ENCODE results near the gene CXCL1.
A peak's percentile ranks its signal among the peaks of the same experiment; 100 is the strongest.

CXCL1 gene

DNA sequence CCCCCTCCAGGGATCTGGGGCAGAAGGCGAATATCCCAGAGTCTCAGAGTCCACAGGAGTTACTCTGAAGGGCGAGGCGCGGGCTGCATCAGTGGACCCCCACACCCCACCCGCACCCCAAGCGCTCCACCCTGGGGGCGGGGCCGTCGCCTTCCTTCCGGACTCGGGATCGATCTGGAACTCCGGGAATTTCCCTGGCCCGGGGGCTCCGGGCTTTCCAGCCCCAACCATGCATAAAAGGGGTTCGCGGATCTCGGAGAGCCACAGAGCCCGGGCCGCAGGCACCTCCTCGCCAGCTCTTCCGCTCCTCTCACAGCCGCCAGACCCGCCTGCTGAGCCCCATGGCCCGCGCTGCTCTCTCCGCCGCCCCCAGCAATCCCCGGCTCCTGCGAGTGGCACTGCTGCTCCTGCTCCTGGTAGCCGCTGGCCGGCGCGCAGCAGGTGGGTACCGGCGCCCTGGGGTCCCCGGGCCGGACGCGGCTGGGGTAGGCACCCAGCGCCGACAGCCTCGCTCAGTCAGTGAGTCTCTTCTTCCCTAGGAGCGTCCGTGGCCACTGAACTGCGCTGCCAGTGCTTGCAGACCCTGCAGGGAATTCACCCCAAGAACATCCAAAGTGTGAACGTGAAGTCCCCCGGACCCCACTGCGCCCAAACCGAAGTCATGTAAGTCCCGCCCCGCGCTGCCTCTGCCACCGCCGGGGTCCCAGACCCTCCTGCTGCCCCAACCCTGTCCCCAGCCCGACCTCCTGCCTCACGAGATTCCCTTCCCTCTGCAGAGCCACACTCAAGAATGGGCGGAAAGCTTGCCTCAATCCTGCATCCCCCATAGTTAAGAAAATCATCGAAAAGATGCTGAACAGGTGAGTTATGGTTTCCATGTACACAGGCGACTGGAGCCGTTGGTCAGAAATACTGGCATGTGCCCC, at the start of gene CXCL1:
Gene CXCL1 (plus strand): TSS at position 264 of the 926 bp plus-strand sequence. CDS start 78 bp downstream, at position 342.
- DNase-seq, result no peak

GRCh38 chr4:73821325-73821724, 47.9 kb upstream of the CXCL1 start:
- DNase-seq, result no peak

DNA sequence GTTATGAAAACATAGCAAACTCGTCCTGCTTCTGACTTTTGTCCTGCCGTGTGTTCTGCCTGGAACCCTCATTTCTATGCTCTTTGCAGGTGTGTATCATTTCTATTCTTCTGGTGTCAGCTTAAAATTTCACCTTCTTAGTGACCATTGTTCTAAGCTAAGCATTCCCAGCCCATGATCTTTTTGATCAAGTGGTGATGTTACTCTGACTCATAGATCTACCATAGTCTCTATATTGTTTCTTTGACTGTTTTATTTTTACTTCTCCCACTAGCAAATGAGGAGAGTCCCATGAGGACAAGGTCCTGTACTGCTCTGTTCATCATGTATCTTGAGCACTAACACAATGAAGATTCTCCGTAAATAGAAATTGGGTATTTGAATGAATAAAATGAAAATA, 46.8 kb upstream of the CXCL1 start:
- no peak for DNase-seq

- no peak for DNase-seq
Measured at GRCh38 chr4:73822812-73823504, 46.2 kb upstream of the CXCL1 start.

- no peak for DNase-seq
Measured at GRCh38 chr4:73823760-73824159, 45.4 kb upstream of the CXCL1 start.

GRCh38 chr4:73828956-73829355, 40.2 kb upstream of the CXCL1 start:
- no peak for DNase-seq

DNA sequence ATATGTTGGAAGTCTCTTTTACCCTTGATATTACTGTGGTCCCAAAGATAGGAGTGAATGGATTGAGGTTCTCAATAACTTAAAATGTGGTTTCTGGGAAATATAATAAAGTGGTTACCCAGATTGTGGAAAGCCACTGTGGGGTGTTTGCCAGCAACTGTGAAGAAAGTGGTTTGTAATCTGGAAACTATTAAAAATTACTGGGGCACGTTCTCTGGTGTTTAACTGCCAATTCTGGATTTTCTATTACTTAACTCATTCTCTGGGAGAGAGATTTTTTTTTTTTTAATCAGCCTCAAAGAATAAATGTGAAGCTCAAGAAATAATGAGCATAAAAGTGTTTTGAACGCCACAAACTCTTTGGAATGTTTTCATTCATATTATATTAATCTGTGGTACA, 37.6 kb upstream of the CXCL1 start:
- no peak for DNase-seq

DNA sequence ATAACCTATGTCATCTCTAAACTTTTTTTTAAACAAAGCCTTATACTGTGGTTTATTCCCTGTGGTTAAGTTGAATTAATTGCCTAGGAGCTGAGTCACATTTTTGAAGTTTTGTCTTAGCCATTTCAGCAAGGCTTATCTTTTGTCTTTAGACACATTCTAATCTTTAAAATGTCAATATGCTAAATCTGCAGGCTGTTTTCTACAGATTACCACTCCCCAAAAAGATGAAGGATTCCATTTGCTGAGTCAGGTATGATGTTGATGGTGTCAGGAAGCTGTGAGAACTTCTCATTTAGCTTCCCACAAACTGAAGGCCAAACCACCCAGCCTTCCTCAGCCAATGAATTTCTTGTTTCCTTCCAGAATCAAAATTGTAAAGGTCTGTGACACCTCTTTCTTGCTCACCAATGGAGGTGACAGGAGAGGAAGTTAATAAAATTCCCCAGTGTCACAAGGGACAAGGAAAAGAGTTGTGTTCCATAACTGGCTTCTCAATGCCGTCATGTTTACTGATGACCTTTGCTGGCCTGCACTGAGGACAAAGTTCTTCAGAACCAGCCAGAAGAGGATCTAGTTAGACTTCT, 36.4 kb upstream of the CXCL1 start:
- no peak for DNase-seq

DNA sequence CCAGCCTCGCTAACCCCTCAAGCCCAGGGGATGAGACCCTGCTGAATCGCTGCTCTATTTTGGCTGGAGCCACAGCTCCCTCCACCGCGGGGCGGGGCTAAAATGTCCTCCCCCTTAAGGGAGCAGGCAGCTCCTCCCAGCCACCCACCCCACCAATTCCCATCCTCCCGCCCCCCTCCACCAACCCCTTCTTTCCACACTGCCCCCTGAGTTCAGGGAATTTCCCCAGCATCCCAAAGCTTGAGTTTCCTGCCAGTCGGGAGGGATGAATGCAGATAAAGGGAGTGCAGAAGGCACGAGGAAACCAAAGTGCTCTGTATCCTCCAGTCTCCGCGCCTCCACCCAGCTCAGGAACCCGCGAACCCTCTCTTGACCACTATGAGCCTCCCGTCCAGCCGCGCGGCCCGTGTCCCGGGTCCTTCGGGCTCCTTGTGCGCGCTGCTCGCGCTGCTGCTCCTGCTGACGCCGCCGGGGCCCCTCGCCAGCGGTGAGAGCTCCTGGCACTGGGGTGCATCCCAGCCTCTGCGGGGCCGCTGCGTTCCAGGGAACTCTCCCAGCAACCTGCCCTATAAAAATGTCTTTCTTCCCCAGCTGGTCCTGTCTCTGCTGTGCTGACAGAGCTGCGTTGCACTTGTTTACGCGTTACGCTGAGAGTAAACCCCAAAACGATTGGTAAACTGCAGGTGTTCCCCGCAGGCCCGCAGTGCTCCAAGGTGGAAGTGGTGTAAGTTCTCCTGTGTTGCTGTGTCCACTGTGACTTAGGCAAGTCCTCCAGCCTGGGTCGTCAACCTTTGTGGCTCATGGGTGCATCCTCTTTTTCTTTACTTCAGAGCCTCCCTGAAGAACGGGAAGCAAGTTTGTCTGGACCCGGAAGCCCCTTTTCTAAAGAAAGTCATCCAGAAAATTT, 32.6 kb upstream of the CXCL1 start, which contains the start of gene CXCL6:
Gene CXCL6 (plus strand): TSS at position 306 of the 907 bp plus-strand sequence. CDS start 73 bp downstream, at position 379.
- DNase-seq, result no peak

DNA sequence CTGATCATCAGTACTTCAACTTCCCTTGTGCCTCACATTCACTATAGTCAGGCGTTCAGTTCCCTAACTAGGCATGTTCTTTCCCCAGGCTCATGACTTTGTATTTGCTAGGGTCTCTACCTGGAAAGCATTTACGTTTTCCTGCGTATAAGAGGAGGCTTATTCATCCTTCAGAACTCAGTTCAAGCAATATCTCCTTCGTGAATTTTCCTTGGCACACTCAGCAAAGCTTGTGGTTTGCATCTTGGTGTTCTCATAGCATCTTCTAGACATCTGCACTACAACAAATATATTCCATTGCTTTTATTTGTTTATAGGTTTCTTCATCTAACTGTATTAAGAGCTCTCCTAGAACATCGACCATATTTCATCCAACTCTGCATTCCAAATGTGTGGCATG, 30.1 kb upstream of the CXCL1 start:
- DNase-seq, result no peak

DNA sequence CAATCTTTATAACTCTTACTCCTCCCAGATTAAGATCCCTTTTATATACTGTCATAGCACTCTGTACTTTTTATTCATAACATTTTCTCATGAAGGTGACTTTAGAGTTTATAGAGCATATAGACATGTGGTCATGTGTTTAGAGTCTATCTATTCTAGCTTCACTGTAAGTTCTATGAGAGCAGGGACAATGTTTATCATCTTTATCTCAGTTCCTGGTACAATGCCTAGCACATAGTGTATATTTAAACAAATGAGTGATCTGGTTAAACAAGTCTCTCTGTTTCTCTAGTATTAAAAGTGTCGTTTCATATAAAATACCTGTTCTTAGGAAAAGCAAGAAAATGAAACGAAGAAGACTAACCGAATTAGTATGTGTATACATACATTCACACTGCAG, 29.5 kb upstream of the CXCL1 start:
- no peak for DNase-seq

DNA sequence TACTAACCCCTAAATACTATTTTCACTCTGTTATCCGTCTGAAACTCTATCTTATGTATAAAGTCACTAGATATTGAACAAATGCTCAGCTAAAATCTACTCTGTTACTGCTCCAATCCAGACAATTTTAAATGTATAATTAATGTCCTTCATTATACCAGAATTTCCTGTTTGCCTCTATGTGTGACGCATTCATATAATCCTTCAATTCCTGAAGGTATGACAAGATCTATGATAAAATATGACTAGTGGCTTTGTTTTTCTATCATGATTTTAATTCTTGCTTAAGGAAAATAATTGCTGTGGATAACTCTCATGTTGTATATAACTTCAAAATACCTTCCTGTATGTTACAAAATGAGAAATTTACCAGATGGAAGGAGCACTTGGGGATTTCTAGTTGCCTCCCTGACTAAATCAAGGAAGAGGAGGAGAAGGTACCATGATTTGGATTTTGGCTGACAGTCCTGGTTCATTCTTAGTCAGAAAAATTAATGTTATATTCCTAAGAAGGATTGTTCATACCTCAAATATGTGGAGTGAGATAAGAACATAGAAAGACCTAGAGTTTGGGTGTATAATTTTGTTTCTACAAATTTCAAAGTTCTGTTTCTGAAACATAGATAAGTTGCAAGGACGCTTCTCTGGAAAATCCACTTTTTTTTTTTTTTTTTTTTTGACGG, 27.8 kb upstream of the CXCL1 start:
- no peak for DNase-seq

DNA sequence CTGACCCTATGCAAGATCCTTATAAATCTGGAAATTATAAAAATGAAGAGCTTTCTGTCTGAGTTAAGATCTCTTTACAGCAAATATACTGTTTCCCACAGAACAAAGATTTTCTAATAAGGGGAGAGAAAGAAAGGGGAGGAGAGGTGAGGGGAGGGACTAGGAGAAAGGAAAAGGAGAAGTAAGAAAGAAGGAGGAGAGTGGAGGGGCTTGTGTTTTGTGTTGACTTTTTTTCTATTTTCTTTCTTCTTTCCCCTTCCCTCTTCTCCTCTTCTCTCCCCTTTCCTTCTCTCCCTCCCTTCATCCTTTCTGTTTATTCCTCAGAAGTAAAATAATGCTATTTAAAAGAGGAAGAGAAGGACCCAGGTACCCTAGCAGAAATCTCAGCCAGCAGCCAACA, 26.5 kb upstream of the CXCL1 start:
- DNase-seq, result no peak

- DNase-seq, result no peak
Measured at GRCh38 chr4:73843369-73843768, 25.8 kb upstream of the CXCL1 start.

DNA sequence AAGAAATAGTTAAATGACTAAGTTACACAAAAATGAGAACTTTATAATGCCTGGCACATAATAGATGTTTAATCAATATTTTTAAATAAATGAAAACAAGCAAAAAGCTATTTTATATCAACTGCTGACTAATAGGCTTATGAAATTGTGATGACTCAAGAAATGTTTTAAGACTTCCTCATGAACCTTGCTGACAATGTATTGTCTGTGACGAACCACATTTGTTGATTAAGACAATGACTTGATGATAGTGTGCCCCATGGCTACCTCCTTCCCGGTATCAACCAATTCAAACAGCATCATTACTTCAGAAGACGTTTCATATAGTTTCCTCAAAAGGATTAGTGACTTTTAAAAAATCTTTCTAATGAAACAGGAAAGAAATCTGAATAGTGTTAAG, 24.8 kb upstream of the CXCL1 start:
- DNase-seq, result no peak

DNA sequence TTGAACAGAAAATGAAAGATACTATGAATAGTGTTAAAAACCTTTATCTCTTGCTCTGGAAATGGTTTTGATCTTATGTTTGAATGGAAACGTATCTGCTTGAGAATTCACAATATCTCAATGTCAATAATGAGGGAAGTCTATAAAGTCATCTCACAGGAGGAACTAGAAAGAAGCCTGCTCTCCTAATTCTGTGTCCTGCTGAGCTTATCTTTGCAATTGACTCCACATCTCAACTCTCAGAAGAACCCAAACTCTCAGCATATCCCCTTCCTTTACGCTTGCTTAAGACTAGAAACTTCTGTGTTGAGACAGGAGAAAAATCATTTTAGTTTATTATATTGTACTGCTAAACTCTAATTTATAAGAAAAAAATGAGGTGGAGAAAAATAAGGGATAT, 24.4 kb upstream of the CXCL1 start:
- DNase-seq, result no peak

DNA sequence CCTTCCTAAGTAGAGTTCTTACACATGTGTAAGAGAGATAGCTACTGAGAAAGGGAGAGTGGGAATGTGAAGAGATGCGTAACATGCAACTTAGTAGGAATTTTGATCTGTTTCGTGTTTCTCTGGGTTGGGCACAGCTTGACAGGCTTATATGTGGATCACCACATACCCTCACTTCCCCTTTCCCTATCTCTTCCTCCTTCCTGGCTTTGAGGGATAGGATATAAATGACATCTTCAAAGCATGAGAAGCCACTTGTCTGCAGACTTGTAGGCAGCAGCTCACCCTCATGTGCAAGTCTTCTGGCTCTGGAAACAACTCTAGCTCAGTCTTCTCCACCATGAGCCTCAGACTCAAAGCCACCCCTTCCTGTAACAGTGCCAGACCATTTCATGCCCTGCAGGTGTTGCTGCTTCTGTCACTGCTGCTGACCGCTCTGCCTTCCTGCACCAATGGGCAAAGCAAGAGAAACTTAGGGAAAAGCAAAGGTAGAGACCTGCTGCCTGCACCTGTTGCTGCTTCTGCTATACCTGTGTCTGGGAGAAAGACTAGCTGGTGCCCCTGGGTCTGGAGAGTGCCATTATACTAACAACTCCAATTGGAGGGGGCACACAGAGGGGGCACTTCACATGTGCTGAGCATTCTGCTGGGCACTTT, 21.5 kb upstream of the CXCL1 start:
- no peak for DNase-seq

DNA sequence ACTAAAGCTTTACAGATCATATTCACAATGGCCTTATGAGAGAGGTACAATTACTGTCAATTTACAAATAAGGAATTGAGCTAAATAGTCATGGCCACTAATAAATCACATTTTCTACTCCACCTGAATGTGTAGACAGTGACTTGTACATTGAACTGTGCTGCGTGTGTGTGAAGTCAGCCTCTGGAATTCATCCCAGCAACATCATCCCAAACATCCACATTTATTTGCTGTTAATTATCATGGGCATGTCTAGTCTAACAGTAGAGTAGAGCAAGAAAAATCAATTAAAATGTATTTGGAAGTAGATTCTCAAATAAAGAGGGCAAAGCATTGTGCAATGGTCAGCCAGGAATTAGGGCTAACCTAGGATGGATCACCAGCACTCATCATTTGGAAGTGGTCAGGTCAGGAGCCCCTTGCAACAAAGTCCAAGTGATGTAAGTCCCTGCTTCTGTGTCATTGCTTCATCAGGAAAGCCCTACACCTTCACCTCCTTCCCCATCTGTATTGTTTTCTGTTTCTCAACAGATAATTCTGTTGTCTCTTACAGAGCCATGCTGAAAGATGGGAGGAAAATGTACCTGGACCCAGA, 20.9 kb upstream of the CXCL1 start:
- no peak for DNase-seq

DNA sequence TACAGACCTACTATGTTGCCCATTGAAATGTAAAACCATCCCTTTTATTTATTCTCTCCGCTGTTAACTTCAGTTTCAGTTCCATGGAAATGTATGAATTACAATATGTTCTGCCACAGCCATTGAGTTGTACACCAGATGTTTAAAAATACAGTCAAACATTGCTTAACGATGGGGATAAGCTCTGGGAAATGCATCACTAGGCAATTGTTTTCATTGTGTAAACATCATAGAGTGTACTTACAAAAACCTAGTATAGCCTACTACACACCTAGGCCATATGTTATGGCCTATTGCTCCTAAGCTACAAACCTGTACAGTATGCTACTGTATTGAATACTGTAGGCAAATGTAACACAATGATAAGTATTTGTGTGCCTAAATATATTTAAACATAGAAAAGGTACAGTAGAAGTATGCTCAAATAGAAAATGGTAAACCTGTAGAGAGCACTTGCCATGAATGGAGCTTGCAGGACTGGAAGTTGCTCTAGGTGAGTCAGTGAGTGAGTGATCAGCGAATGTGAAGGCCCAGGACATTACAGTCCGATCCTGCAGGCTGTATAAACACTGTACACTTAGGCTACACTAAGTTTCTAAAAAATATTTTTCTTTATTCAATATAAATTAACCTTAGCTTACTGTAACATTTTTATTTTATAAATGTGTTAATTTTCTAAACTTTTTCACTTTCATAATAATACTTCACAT, 18.8 kb upstream of the CXCL1 start:
- DNase-seq, result peak; percentile 27

DNA sequence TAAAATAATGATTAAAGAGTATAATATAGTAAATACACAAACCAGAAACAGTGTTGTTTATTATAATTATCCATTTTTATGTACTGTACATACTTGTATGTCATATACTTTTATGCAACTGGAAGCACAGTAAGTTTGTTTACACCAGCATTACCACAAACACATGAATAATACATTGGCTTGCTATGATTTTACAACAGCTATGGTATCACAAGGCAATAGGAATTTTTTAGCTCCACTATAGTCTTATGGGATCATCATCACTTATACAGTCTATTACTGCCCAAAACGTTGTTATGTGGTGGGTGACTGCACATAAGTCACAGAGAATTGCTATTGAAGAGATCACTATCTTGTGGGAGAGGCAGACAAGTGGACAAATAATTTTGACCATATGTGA, 17.9 kb upstream of the CXCL1 start:
- DNase-seq, result no peak
